Stimulated activated CD4-positive, alpha-beta T cell treated with anti-CD3 and anti-CD28 coated beads, Interleukin-15, amount 100 ng/mL, for 1 hour (primary cell): Measurements from ENCODE around the gene DHCR7.

Experiments used
- DNase-seq, 2 donors: peaks; one replicate each; pipeline ENCODE4 v3.0.0-alpha.2; 2020; ENCODE audit warnings: low read depth in 1 of 2, low spot score in 1 of 2

Gene DHCR7

DNA sequence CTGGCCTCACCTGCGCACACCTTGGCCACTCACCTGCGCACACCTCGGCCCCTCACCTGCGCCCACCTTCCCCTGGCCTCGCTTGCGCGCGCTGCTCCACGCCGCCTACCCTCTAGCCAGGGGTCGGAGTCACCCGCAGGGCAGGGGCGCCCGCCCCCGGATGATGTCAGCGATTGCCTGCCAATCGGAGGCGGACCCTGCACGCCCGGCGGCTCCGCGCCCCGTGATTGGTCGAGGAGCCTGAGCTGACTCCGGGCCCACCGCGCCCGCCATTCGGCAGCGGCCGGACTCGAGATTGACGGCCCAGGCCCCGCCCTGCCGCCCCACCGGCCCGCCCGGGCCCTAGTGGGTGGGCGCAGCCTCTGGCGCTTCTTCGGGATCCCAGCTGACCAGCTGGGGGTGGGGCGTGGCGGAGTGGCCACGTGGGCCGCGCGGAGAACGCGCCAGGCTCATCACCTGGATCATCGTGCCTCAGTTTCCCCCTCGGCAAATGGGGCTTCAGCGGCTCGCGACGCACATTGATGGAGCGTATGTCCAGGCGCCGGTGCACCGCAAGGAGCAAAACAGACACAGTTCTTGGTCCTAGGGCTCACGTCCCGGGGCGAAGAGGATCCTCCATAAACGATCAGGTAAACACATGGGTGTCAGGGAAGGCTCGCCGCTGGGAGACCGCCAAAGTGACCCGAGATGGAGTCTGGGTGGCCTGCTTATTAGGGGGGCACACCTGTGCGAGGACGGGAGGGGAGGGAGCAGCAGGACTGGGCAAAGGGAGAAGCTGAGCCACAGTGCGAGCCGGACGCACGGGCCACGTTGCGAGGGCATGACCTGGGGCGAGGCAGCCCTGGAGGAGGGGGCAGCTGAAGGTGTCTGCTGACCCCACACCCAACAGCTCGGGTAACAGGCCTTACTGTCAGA, at the start of gene DHCR7:
TSS of gene DHCR7 (minus strand) at position 137 of the 915 bp plus-strand sequence. CDS start 3,441 bp downstream, outside the sequence.
- DNase-seq: peak; percentile 84 to 91

GRCh38 chr11:71496421-71496820, 48.2 kb upstream of the DHCR7 start:
- DNase-seq: no peak

DNA sequence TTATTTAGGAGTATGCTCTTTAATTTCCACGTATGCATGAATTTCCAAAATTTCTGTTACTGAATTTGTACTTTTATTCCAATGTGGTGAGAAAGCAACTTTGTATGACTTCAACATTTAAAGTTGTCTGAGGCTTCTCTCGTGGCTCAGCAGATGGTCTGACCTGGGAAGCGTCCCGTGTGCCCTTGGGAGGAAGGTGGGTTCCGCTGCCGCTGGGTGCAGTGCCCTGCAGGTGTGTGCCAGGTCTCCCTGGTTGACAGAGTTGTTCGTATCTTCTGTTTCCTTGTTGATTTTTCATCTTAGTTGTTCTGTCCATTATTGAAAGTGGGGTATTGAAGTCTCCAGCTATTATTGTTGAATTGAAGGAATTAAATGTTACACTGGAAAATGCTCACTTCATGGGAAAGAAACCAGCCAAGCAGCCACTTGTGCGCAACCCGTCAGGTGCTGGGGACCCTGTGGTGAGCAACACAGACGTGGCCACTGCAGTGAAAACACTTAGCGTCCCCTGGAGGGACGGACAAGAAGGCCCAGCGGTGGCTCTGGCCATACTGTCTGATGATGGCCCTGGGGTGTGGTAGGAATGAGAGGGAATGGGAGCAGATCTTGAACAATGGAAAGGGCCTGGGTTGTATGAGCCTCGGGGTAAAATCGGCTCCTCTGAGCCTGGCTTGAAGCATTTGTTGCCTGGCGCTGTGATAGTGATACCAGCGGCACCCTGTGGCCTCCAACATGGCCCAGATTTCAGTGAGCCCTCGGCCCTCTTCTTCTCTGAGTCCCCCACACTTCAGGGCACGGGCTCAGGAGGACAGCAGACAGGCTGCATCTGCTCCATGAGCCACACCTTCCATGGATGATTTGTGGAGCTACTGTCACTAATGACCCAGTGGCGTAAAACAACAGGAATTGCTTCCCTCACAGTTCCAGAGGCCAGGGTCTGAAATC, 47.4 kb upstream of the DHCR7 start:
- DNase-seq: no peak

DNA sequence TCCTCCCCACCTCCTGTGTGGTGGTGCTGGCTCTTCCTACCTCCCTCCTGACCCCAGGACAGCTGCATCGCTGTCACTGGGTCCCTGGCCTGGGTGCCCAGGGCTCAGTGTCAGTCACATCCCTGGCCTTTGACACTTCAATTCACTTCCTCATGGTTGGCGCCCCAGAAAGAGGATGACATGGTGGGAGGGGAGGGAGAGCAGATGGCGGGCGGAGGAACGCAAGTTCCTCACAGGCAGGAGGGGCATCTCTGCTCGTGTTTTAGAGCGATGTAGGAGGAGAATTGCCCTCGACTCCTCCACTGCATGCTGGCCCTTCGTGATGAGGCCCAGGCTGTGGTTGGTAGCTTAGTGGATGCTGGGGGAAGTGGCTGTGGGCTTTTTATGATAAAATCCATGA, 43.7 kb upstream of the DHCR7 start:
- DNase-seq: no peak

DNA sequence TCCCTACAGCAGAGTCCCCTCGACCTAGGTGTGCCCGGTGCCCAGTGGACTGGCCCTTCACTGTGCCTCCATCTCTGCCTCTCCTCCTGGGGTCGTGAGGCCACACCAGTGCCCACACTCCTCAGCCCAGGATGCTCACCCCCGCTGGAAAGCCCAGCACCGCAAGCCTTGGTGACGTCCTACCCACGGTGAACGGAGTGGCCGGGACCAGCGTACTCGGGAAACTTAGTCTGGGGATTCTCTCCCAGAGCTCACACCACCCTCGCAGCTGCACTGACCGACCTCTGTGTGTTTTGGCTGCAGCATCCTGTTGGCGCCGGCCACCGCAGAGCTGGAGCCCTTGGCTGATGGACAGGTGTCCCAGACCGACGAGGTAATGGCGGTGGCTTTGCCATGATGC, 43.3 kb upstream of the DHCR7 start:
- DNase-seq: no peak

- DNase-seq: no peak
These were observed 42.7 kb upstream of the DHCR7 start for GRCh38 chr11:71490731-71491390.

- DNase-seq: no peak
These were observed 42.0 kb upstream of the DHCR7 start for GRCh38 chr11:71490044-71490730.

- peak in 1 of 2 donors; percentile 40 for DNase-seq
These were observed 41.3 kb upstream of the DHCR7 start for GRCh38 chr11:71489311-71490043.

DNA sequence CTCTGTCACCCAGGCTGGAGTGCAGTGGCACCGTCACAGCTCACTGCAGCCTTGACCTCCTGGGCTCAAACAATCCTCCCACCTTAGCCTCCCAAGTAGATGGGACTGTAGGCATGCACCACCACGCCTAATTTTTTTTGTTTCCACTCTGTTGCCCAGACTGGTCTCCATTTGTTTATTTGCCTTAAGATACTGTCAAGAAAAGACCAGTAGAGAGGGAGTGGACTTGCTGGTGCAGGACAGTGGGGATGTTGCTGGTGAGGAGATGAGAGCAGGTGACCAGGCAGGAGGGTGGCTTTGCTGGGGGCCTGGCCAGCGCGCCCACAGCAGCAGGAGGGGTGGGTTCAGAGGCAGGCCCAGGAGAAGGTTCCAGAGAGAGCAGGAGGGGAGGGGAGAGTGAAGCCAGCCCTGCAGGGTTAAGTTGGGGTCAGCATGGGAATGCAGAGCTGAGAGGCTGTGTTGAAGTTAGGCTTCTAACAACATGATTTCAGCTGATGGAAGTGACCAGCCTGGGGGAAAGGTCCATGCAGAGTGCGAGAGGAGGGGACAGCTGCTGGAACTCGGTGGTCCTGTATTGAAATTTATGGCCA, 40.6 kb upstream of the DHCR7 start:
- no peak for DNase-seq

DNA sequence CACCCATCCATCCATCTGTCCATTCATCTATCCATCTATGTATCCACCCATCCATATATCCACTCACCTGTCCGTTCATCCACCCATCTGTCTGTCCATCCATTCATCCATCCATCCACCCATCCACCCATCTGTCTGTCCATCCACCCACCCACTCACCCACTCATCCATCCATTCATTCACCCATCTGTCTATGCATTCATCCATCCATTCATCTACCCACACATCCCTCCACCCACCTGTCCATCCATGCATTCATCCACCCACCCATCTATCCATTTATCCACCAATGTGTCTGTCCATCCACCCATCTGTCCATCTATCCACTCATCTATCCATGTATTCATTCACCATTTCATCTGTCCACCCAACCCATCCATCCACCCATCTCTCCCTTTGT, 38.1 kb upstream of the DHCR7 start:
- DNase-seq: no peak

DNA sequence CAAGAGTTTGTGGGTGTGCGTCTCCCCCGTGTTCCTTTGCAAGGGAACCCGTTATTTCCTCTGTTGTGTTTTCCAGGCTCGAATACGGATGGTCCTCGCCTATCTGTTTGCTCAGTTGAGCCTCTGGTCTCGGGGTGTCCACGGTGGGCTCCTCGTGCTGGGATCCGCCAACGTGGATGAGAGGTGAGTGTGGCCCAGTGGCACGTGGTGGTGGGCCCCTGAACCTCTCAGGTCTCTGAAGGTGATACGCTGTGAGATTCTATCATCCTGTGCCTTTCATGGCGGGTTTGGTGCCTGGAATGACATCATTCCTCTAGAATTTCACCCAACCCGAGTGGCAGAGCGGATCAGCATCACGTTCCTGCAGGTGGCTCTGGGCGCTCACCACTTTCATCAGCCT, 37.3 kb upstream of the DHCR7 start:
- DNase-seq: no peak

GRCh38 chr11:71485063-71485399, 36.8 kb upstream of the DHCR7 start:
- DNase-seq: no peak

- no peak for DNase-seq
These were observed 36.3 kb upstream of the DHCR7 start for GRCh38 chr11:71484248-71485062.

- no peak for DNase-seq
These were observed 35.5 kb upstream of the DHCR7 start for GRCh38 chr11:71483692-71484091.

- DNase-seq: no peak
These were observed 34.7 kb upstream of the DHCR7 start for GRCh38 chr11:71482746-71483364.

GRCh38 chr11:71482216-71482615, 34.0 kb upstream of the DHCR7 start:
- no peak for DNase-seq

DNA sequence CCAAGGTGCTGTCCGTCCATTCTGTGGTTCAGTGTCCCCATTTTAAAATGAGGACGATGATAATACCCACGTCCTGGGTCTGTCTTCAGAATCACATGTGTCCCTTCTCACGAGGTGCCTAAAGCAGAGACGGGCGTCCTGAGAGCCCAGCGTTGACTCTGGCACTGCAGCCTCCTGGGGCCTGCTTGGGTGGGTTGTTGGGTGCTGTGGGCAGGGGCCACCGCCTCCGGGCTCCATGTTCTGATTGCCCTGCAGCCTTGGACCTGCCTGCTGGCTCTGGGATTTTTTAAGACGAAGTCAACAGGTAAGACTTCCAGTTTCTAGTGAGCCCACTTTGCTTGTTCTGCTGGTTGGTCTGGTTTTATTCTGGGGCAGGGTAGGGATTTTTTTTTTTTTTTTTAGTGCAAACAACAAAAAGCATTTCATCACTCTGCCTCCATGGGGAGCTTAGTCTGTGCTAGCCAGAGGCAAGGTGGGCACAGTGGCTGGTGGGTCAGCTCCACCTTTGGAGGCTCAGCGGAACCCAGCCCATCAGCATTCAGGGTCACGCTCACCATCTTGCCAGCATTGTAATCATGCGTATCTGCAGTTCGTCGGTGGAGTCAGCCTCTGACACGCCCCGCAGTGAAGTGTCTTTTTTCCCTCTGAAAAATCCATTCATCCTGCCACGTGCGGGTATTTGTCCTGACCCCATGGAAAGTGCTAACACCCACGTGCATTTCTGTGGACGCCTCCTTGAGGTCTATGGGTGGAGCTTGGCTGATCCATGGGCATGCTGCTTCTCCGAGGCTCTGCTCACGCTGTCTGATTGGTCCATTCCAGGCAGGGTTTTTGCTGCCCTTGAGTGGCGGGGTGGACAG, 33.1 kb upstream of the DHCR7 start:
- DNase-seq: no peak

- no peak for DNase-seq
These were observed 30.3 kb upstream of the DHCR7 start for GRCh38 chr11:71478528-71478840.
